KOPT-K1 (cell line): ENCODE results near the gene CHST9.
"Not testable (repeated sequence)": the region's sequence is repeated elsewhere in the genome, so short reads cannot be mapped to it uniquely, and the experiment has no call there.

Experiments used
- H3K27ac ChIP-seq: fragments of 200-600 bp; sonication (generic); 2 replicates; pipeline ENCODE4 v1.5.1; 2016; ENCODE audit warnings: antibody characterized with exemption, mild to moderate bottlenecking, low read depth, low read length; ENCODE audit not compliant: poor library complexity, severe bottlenecking
- H3K36me3 ChIP-seq: fragments of 200-600 bp; sonication (generic); 2 replicates; pipeline ENCODE4 v1.5.1; 2017; ENCODE audit warnings: antibody characterized with exemption, mild to moderate bottlenecking, low read length, moderate library complexity; ENCODE audit not compliant: insufficient read depth
- H3K9me3 ChIP-seq: fragments of 200-600 bp; sonication (generic); 2 replicates; pipeline ENCODE4 v1.5.1; 2017; ENCODE audit warnings: antibody characterized with exemption, low read length, mild to moderate bottlenecking; ENCODE audit not compliant: insufficient read depth, poor library complexity, severe bottlenecking

Gene CHST9

DNA sequence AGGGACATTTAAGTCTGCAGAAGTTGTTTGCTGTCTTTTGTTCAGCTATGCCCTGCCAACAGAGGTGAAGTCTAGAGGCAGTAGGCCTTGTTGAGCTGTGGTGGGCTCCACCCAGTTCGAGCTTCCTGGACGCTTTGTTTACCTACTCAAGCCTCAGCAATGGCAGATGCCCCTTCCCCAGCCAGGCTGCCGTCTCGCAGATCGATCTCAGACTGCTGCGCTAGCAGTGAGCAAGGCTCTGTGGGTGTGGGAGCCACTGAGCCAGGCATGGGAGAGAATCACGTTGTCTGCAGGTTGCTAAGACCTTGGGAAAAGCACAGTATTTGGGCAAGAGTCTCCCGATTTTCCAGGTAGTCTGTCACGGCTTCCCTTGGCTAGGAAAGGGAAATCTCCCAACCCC, 91.8 kb downstream of the CHST9 start:
- H3K36me3 ChIP-seq, H3K9me3 ChIP-seq: not testable (repeated sequence)

DNA sequence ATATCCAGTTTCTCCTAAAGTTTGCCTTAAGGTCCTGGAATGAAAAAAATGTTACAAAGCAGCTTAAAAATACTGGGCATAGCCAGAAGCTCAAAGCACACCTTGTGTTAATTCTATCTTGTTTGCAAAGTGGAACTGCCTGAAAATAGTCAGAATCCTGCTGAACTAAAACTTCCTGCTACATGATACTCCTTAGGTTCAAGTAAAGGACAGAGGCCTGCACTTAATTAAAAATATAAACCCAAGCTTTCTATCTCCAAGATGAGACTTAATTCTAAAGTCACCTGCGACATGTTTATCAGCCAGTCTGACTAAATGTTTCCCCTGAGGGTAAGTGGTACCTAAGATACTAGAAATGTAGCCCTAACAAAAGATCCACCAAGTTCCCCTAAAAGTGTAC, 103.4 kb downstream of the CHST9 start:
- Histone ChIP-seq H3K36me3 (no peaks in the 10 kb centered on the region), H3K27ac (no peak overlapping the region), H3K9me3 (no peaks in the 10 kb centered on the region)

More for the DNA sequence above, 91.8 kb downstream of the CHST9 start:
- not testable (repeated sequence) for H3K27ac ChIP-seq

DNA sequence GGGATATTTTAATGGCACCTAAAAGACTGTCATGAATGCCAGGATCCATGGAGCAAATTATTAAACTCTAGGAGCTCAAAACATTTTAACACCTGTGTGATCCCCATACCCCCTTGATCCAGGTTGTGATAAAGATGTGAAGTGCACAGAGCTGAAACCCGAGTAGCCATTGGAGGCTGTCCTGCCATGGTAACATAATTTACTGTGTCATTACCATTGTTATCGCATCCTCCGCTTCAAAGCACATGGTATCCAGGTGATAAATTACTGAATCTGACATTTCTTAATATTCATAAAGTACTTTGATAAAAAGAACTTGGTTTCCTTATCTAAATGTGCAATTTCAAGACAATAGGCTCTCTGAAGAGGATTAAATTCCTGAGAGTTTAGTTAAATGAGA, 109.3 kb downstream of the CHST9 start:
- H3K36me3 ChIP-seq, result no peaks in the 10 kb centered on the region
- H3K9me3 ChIP-seq, result no peaks in the 10 kb centered on the region
- no peak overlapping the region for H3K27ac ChIP-seq

DNA sequence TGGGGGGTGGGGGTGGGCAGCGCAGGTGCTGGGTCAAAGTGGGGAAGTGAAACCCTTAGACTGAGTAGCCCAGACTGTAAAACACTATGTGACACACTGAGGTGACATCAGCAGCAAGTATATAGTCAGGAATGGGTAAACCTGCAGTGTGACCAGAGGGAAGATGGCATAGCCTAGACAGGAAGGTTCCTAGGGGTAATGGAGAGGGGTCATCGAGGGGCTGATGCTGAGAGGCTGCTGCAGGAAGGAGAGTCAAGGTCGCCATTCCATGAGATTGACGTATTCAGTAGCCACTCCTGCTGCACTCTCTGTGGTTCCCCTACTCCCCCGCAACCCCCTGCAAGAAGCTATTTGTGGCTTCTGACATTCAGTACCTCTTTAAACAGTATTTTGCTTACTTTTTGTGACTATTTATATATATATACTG, 111.7 kb downstream of the CHST9 start:
- H3K9me3 ChIP-seq, result no peaks in the 10 kb centered on the region
- H3K36me3 ChIP-seq, result no peaks in the 10 kb centered on the region
- no peak overlapping the region for H3K27ac ChIP-seq

DNA sequence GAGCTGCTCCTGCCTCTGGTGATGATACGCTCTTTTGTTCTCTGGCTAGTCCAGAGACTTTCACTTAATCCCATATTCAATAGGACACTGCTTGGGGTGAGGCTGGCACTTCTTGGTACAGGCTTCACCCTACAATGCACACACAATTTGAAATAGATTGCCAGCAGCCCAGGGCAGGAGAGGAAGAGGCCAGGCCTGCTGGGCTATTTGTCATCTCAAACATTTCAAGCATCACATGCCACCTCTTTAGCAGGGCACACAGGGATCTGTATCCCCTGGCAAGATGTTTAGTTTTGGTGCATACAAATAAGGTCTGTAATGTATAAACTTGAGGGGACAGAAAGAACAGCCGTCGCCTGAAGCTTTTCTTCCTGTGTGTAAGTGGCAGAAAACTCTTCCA, 120.4 kb downstream of the CHST9 start:
- Histone ChIP-seq H3K27ac (no peak overlapping the region), H3K9me3 (no peaks in the 10 kb centered on the region)

DNA sequence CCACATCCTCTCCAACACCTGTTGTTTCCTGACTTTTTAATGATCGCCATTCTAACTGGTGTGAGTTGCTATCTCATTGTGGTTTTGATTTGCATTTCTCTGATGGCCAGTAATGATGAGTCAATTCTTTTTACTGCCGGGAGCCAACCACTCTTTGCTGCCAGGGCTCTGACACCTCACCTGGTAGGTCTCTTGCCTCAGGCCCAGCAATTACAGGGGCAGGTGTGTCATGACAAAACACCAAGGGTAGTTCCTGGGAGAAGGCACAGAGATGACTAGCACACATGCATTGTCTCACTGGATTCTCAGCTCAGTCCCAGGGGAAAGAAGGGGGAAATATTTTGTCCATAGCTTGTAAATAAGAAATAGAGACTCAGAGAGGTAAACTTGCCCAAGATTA, 122.3 kb downstream of the CHST9 start:
- H3K9me3 ChIP-seq, result no peaks in the 10 kb centered on the region
- no peak overlapping the region for H3K27ac ChIP-seq
- no peaks in the 10 kb centered on the region for H3K36me3 ChIP-seq

More for the DNA sequence above, 120.4 kb downstream of the CHST9 start:
- H3K36me3 ChIP-seq, result no peaks in the 10 kb centered on the region

DNA sequence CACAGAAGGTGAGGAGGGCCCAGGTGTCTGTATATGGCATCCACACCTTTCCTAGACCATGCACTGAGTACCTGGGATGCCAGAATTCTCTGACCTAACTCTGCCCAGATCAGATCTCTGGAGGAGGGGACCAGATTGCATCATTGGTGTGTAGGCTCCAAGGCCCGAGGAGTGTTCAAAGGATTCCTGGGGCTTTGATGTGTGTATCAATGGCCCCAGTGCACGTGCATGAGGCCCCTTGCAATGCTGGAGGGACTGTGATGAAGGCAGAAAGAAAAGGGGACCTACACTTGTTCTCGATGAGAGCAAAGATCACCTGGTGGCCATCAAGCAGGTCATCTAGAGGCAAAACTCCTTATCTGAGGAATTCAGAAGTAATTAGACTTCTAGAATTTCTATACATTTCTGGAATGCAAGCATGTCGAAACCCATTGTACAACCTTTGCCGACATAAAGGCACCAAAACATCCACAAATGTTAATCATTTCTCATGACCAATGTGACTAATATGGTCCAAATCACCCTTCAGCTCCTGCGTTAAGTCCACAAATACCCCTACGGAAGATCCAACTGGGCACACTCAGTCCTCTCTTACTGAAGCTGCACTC, 123.5 kb downstream of the CHST9 start:
- no peaks in the 10 kb centered on the region for H3K36me3 ChIP-seq
- H3K9me3 ChIP-seq, result no peaks in the 10 kb centered on the region
- no peak overlapping the region for H3K27ac ChIP-seq

DNA sequence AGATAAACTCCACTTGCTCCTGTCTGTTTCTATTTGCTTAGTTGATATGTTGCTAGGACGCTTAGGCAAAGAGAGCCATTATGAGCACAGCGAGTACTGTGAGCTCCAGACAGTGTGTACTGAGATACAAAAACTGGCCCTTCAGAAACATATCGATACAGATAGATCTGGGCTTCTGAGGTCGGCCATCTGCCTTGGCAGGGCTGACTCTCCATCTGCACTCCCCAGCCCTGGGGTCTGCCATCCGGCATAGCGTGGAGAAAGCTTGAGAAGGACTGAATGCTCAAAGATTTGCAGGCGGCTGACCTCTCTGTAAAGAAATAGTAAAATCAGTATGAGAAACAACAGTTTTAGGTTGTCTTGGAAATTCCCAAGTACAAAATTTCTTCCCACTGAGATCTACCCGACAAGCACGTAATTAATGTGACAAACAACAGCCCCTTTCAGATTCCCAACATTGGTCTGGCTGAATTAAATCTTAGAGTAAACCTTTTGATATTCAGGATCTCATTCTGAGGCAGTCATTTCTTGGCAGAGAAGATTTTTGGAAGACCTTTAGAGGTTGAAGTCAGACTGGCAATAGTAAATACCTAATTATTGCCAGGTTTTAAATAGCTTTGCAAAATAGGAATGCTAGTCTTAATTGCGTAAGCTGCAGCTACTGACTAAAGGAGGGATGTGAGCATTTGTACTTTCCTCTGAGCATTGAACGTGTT, 127.4 kb downstream of the CHST9 start:
- Histone ChIP-seq H3K27ac (no peak overlapping the region), H3K9me3 (no peaks in the 10 kb centered on the region), H3K36me3 (no peaks in the 10 kb centered on the region)

DNA sequence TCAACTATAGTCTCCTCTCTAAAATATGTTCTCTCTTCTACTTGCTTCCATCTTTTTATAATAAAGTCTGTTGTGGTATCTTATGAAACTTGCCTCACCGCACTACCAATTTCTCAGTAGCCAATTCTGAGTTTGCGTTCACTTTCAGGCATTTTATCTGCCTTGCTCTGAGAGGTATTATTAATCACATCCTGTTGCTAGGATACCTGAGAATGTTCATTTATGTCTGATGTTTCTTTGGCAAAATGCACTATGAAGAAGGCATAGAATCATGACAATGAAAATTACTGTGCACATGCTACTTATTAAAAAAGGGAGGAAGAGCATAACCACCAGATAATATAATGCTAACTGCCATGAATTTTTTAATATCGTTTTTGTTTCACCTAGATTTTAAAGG, 130.2 kb downstream of the CHST9 start:
- no peaks in the 10 kb centered on the region for H3K36me3 ChIP-seq
- H3K27ac ChIP-seq, result no peak overlapping the region
- no peaks in the 10 kb centered on the region for H3K9me3 ChIP-seq

DNA sequence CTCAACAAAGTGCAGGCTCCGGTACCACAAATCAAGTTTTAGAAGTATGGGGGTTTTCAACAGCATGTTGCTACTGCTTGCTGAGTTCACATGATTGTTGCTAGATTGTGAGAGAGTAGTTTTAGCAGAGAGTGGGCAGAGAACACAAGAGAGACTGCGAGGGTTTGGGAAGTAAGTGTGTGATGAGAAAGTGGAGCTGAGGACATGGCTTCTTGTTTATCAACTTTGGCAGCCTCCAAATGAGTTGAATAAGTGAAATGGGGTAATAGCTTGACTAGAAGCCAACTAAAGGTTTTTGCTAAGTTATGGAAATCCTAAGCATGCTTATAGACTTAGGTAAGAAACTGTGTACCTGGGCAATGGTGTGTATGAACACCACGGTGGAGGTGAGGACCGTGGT, 135.1 kb downstream of the CHST9 start:
- Histone ChIP-seq H3K27ac (no peak overlapping the region), H3K36me3 (no peaks in the 10 kb centered on the region), H3K9me3 (no peaks in the 10 kb centered on the region)

DNA sequence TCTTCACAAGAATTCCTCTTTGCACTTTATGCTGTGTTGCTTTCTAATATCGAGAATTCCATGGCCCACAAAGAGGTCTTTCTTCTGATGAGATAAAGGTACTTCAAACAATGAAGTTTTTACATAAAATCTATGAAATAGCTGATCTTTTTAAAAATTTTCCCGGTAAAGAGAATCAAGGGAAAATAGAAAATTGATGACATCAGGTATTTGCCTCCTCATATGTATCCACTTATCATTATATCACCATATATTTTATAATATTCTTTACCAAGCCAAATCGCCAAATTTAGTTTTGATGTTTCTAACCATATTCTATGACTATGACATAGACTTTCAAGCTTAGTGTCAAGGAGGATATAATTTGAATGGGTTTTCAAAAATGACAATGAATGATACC, 139.8 kb downstream of the CHST9 start:
- Histone ChIP-seq H3K36me3 (no peaks in the 10 kb centered on the region), H3K27ac (no peak overlapping the region), H3K9me3 (no peaks in the 10 kb centered on the region)

DNA sequence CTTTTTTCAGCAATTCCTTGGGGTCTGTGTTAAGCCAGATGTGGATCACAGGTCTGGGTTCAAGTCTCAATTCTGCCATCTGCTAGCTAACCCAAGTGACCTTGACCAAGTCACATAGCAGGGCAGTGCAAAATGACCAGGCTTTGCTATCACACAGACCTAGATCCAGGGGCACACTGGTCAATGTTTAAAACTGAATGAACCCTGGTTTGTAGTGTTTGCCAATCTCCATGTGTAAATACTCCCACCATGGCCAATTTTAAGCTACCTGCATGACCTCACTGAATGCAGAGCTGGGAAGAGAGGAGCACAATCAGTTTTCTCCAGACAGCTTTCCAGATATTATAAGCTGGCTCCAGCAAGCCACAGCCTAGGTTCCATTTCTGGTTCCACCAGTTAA, 142.9 kb downstream of the CHST9 start:
- Histone ChIP-seq H3K27ac (no peak overlapping the region), H3K9me3 (no peaks in the 10 kb centered on the region), H3K36me3 (no peaks in the 10 kb centered on the region)

DNA sequence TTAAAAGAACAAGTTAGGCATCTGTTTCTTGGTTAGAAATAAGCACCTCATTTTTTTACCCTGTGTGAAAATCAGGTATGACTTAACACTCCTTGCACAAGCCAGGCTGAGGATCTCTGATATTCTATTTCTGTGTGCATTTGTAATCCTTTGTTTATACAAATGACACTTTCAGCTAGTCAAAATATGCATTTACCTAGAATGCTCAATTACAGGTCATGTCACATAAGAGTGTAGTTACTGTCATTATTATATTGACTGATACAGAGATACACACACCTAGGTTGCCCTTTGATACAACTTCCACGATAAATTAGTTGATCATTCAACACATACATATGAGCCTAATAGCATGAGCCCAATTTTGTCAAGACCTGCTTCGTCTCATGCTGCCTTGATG, 144.3 kb downstream of the CHST9 start:
- no peaks in the 10 kb centered on the region for H3K9me3 ChIP-seq
- no peaks in the 10 kb centered on the region for H3K36me3 ChIP-seq
- no peak overlapping the region for H3K27ac ChIP-seq

DNA sequence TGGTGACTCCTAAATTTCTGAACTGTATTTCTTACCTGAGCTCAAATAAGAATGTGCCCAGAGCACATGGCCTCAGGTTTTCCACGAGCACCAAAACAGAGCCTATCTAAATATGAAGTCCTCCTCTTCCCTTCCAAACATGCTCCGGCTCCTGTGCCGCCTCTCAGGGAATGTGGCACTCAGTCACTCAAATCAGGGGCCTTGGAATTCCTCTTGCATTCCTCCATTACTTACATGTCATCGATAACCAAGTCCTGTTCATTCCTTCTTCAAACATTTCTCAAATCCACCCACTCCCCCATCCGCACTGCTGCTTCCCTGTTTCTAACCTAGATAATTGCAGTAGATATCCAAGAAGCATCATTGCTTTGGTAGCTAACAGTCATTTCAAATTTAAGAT, 151.4 kb downstream of the CHST9 start:
- no peak overlapping the region for H3K27ac ChIP-seq
- no peaks in the 10 kb centered on the region for H3K9me3 ChIP-seq
- H3K36me3 ChIP-seq, result no peaks in the 10 kb centered on the region

DNA sequence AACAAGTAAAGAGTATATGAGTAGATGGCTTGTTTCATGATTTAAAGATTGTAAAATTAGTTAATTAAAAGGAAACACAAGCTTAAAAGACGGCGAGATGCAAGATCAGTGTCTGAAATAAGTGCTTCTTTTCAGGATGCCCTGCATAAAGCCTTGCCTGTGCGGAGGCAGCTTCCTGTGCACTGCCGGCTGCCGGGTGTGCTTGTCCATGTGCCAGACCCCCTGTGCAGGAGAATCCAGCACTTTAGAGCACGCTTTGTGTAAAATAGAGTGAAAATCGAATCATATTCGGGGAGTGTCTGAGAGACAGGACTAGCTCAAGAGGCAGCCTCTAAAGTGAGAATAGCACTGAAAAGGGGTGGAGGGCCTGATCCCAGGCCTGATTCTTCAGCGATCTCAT, 154.7 kb downstream of the CHST9 start:
- no peaks in the 10 kb centered on the region for H3K36me3 ChIP-seq
- H3K9me3 ChIP-seq, result no peaks in the 10 kb centered on the region
- no peak overlapping the region for H3K27ac ChIP-seq

DNA sequence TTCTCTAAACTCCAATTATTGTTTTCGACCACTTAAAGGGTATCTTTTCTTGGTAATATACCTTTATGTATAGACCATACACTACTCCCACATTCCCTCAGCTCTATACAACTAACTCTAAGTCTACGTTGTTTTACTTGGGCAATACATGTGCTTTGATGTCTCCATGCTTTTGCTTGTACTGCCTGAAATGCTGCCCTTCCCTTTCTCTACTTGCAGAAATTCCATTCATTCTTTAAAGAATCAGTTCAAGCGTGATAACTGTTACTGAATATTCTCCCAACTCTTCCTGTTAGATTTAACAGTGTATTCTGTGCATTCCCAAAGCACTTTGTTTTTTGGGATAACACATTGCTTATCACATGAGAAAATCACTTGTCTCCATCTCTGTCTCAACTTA, 162.6 kb downstream of the CHST9 start:
- Histone ChIP-seq H3K9me3 (no peaks in the 10 kb centered on the region), H3K27ac (no peak overlapping the region), H3K36me3 (no peaks in the 10 kb centered on the region)
